IPS-18a (cell line): Measurements from ENCODE around the gene FRMD1.

Experiments
- H3K27ac ChIP-seq: one replicate; pipeline ENCODE4 v1.5.1; 2013; ENCODE audit warnings: low read length
- H3K27me3 ChIP-seq: one replicate; pipeline ENCODE4 v1.6.1; 2013; ENCODE audit warnings: mild to moderate bottlenecking, low read length; ENCODE audit not compliant: control insufficient read depth, insufficient read depth
- H3K36me3 ChIP-seq: one replicate; pipeline ENCODE4 v1.6.1; 2013; ENCODE audit warnings: low read depth, low read length; ENCODE audit not compliant: control insufficient read depth
- H3K4me1 ChIP-seq: one replicate; pipeline ENCODE4 v1.6.1; 2013; ENCODE audit warnings: low read depth, low read length; ENCODE audit not compliant: control insufficient read depth
- H3K4me3 ChIP-seq: one replicate; pipeline ENCODE4 v1.5.1; 2013; ENCODE audit warnings: low read length
- H3K9ac ChIP-seq: one replicate; pipeline ENCODE4 v1.6.1; 2013; ENCODE audit warnings: mild to moderate bottlenecking, low read length, moderate library complexity
- H3K9me3 ChIP-seq: one replicate; pipeline ENCODE4 v1.6.1; 2013; ENCODE audit warnings: low read depth, low read length; ENCODE audit not compliant: control insufficient read depth

Gene FRMD1

DNA sequence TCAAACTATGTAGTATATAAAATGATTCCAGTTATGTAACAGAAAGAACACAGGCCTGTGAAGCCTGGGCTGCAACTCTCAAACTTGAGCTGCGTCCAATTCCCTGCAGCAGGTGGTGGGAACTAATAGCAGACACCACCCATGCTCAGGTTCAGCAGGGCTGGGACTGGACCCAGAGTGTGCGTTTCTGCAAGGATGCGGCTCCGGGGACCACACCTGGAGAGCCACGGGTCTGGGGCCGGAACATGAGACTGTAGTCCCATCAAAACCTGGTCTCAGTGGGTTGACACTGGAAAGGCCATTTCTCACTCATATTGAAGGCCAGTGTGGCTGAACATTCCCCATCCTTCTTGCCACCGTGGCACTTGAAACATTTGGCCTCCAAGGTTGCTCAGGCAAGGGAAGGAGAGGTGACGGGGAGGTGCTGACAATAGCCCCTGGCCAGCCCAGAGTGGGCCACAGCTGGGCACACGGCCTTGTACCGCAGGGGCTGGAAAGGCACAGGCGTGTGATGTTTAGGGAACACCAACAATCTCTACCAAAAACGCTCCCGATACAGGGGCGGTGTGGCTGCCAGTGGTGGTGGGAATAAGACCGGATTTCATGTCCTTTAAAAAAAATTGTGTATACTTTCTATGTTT is 38.0 kb downstream of the FRMD1 start:
- Histone ChIP-seq H3K36me3 (no peaks in the 10 kb centered on the region), H3K4me1 (peaks cover 5% of the 10 kb centered on the region), H3K9me3 (peaks cover 27% of the 10 kb centered on the region), H3K9ac (no peak overlapping the region), H3K27ac (no peak overlapping the region), H3K27me3 (peaks cover 7% of the 10 kb centered on the region), H3K4me3 (no peak overlapping the region)

DNA sequence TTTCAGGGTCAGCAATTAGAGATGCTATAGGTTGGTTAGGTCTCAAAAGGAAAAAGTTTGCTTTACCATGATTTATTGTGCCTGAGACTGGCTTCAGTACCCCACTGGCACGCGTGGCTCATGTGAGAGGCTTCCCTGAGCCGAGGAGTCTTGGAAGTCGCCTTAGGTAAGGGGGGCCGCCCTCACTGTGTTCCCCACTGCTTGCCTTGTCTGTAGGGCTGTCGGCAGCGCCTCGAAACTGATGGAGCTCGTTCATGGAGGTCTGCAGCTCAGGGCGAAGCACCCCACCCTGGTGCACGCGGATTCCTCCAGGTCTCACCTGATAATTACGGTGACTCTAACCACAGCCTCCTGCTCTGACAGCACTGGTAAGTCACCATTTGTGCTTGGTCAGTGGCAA is 39.2 kb downstream of the FRMD1 start:
- Histone ChIP-seq H3K36me3 (no peaks in the 10 kb centered on the region), H3K4me3 (no peak overlapping the region), H3K9me3 (peaks cover 27% of the 10 kb centered on the region), H3K9ac (no peak overlapping the region), H3K27ac (no peak overlapping the region), H3K4me1 (peaks cover 11% of the 10 kb centered on the region), H3K27me3 (peaks cover 11% of the 10 kb centered on the region)

DNA sequence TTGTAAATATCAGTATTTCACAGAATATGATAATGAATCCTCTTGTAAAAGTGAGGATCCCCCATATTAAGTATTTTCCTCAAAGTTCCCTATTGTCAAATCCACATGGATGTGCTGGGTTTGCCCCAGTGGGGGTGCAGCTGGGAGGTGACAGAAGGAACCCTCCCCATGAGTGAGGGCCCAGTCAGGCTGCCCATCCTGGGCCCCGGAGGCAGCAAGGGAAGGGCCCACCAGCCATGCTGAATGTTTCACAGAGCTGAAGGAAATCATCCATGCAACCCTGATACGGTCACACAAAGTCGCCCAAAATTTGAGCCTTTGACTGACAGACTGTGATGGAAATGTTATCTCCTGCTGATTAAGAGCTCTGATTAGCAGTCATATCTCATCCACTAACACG is 39.7 kb downstream of the FRMD1 start:
- H3K27me3 ChIP-seq: peaks cover 11% of the 10 kb centered on the region
- no peak overlapping the region for H3K9ac ChIP-seq
- H3K27ac ChIP-seq: no peak overlapping the region
- no peaks in the 10 kb centered on the region for H3K36me3 ChIP-seq
- peaks cover 27% of the 10 kb centered on the region for H3K9me3 ChIP-seq
- peaks cover 11% of the 10 kb centered on the region for H3K4me1 ChIP-seq
- no peak overlapping the region for H3K4me3 ChIP-seq

DNA sequence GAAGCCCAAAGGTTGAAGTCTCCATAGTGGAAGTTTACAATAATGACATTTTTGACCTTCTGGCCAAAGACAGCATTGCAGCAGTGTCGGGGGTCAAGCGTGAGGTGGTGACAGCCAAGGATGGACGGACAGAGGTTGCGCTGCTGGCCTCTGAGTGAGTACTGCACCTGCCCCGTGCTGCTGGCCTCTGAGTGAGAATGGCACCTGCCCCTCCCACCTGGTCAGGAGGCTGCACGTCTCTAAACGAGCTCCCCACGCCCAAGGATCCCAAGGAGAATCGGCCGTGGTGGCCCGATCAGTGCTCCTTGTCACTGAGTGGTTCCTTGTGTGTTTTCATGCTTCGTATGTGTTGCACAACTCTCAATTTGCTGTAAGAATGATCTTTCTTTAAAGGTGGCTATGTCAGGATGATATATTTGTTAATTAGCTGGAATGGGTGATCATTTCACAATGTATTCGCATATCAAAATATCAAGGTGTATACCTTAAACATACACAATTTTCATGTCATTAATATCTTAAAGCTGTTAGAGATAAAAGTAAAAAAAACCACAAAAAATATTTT is 40.4 kb downstream of the FRMD1 start:
- no peak overlapping the region for H3K27ac ChIP-seq
- H3K9me3 ChIP-seq: peaks cover 27% of the 10 kb centered on the region
- H3K36me3 ChIP-seq: no peaks in the 10 kb centered on the region
- H3K4me3 ChIP-seq: no peak overlapping the region
- peaks cover 11% of the 10 kb centered on the region for H3K4me1 ChIP-seq
- H3K9ac ChIP-seq: no peak overlapping the region
- H3K27me3 ChIP-seq: peaks cover 18% of the 10 kb centered on the region

DNA sequence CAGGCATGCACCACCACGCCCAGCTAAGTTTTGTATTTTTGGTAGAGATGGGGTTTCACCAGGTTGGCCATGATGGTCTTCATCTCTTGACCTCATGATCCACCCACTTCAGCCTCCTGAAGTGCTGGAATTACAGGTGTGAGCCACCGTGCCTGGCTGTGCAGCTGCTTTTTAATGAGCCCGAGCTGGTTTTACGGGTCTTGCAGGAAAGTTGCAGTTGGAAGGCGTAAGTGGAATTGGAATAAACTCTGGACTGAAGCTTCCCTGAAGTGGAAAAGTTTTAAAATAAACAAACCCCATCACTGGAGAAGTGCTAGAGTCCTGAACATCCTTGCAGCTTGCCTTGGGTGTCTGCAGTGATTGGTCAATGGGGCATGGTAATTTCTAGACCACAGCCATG is 41.2 kb downstream of the FRMD1 start:
- H3K4me1 ChIP-seq: peaks cover 11% of the 10 kb centered on the region
- H3K36me3 ChIP-seq: no peaks in the 10 kb centered on the region
- no peak overlapping the region for H3K4me3 ChIP-seq
- H3K27me3 ChIP-seq: peaks cover 18% of the 10 kb centered on the region
- H3K9ac ChIP-seq: no peak overlapping the region
- no peak overlapping the region for H3K27ac ChIP-seq
- peaks cover 27% of the 10 kb centered on the region for H3K9me3 ChIP-seq

DNA sequence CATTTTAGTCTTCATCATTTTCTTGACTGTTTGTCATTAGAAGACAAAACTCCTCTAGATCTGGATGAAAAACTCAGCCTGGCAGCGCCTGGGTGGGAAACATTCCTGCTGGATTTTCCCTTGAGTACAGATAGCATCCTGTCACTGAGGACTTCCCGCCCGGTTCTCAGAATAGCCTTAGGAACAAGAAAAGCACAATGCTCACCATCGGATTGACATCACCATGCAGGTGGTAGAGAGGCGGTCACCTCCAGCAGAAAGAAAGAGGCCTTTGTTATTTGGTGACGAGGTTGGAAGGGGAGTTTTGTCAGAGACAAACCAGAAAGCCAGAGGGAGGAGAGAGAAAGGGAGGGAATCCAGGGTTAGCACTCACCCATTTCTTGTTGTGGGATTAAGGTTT is 41.8 kb downstream of the FRMD1 start:
- Histone ChIP-seq H3K27ac (no peak overlapping the region), H3K4me1 (peaks cover 16% of the 10 kb centered on the region), H3K4me3 (no peak overlapping the region)

DNA sequence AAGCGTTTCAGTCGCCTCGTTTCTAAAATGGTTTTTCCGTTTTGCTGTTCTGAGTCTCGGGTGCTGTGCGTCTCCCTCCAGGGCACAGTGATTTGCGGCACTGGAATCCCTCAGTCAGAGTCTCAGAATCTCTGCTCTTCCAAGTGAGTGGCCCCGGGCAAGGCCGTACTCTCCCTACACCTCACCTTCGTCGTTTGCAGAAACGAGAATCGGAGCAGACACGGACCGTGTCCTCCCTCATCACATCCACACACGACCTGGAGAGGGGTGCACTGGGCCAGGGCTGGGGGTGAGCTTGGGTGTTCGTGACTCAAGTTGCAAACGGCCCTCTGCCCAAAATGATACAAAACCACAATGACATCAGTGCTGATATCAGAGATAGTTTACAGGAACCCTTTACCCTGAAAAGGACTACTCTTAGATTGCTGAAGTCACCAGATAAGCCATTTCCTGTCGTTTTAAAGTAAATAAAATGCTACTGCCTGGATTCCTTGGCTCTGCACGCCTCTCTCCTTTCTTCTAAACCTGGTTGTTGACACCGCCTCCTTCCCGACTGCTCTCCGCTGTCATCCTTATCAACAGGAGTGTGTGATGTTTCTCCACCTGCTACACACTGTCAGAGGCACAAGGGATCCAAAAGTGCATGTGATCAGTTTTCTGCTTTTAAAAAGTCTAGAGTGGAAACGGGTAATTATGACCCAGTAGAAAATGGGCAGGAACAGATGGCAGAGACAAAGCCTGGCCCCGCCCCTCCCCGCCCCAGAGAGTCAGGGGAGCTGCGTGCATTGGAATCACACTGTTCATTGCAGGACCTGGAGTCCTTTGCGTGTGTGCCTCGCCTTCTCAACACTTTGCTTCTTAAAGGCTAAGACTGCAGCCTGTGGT is 43.1 kb downstream of the FRMD1 start:
- Histone ChIP-seq H3K4me1 (peaks cover 19% of the 10 kb centered on the region), H3K9ac (peak overlapping the region; percentile 16), H3K36me3 (no peaks in the 10 kb centered on the region), H3K9me3 (peaks cover 26% of the 10 kb centered on the region), H3K27me3 (peaks cover 18% of the 10 kb centered on the region), H3K27ac (no peak overlapping the region), H3K4me3 (peak overlapping the region; percentile 48)

More for the DNA sequence above, 41.8 kb downstream of the FRMD1 start:
- peaks cover 27% of the 10 kb centered on the region for H3K9me3 ChIP-seq
- H3K36me3 ChIP-seq: no peaks in the 10 kb centered on the region
- peaks cover 18% of the 10 kb centered on the region for H3K27me3 ChIP-seq
- no peak overlapping the region for H3K9ac ChIP-seq

DNA sequence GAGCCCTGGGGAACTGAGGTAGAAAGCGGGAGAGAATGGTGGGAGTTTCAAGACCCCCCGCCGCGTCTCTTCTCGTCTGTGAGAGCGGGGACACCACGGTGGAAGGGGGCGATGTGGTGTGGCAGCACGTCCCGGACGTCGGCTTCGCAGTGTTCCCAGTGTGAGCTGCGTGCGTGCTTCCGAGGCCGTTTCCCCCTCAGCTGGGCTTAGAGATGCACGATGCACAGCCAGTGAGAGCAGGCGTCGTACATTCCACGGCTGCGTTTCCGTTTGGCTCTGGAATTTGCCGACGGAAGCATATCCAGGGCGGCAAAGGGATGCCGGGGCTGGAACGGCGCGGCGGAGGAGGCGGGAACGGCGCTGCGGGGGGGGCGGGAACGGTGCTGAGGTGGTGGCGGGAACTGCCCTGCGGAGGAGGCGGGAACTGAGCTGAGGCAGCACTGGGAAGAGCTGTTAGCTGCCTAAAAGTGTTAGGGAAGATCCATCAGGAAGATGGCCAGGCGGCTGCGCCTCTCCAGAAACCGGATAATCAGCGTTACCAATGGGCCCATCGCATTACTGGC is 43.8 kb downstream of the FRMD1 start:
- peak overlapping the region; percentile 16 for H3K9ac ChIP-seq
- H3K4me3 ChIP-seq: peak overlapping the region; percentile 48
- no peak overlapping the region for H3K27ac ChIP-seq
- no peaks in the 10 kb centered on the region for H3K36me3 ChIP-seq
- peaks cover 18% of the 10 kb centered on the region for H3K27me3 ChIP-seq
- H3K4me1 ChIP-seq: peaks cover 24% of the 10 kb centered on the region
- peaks cover 20% of the 10 kb centered on the region for H3K9me3 ChIP-seq

DNA sequence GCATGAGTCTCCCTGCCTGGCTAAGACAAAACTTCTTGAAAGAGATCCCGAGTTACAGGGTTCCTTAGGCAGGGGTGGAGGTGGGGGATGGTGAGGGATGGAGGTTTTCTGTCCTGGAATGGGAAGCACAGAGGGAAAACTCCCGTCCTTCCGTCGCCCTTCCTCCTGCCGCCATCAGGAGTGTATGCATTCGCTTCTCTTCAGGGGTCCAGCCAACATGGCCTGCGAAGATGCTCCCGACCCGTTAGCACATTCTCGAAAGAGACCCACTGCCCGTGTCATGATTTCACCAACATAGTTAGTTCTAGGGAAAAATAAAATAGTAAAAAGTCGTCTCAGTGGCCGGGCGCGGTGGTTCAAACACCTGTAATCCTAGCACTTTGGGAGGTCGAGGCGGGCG is 44.5 kb downstream of the FRMD1 start:
- Histone ChIP-seq H3K27me3 (peaks cover 18% of the 10 kb centered on the region), H3K4me3 (no peak overlapping the region), H3K27ac (no peak overlapping the region)

DNA sequence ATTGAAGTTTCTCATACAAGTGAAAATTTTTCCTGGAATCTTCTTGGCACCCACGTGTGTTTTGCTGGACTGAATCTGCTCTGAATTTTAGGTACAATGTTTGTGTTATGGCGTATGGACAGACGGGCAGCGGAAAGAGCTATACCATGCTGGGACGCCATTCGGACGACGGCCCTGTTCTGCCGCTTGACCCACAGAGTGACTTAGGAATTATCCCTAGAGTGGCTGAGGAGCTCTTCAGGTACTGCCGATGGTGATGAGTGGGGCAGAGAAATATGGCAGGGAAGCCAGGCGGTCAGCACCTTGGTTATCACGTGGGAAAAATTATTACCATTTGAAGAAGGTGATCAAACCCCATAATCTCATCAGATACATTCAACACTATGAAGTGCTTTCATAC is 45.2 kb downstream of the FRMD1 start:
- Histone ChIP-seq H3K9me3 (peaks cover 7% of the 10 kb centered on the region), H3K4me3 (no peak overlapping the region), H3K9ac (no peak overlapping the region), H3K4me1 (peaks cover 24% of the 10 kb centered on the region), H3K36me3 (no peaks in the 10 kb centered on the region), H3K27me3 (peaks cover 18% of the 10 kb centered on the region), H3K27ac (no peak overlapping the region)

More for the DNA sequence above, 44.5 kb downstream of the FRMD1 start:
- no peak overlapping the region for H3K9ac ChIP-seq
- H3K9me3 ChIP-seq: peaks cover 14% of the 10 kb centered on the region
- H3K36me3 ChIP-seq: no peaks in the 10 kb centered on the region
- peaks cover 24% of the 10 kb centered on the region for H3K4me1 ChIP-seq

DNA sequence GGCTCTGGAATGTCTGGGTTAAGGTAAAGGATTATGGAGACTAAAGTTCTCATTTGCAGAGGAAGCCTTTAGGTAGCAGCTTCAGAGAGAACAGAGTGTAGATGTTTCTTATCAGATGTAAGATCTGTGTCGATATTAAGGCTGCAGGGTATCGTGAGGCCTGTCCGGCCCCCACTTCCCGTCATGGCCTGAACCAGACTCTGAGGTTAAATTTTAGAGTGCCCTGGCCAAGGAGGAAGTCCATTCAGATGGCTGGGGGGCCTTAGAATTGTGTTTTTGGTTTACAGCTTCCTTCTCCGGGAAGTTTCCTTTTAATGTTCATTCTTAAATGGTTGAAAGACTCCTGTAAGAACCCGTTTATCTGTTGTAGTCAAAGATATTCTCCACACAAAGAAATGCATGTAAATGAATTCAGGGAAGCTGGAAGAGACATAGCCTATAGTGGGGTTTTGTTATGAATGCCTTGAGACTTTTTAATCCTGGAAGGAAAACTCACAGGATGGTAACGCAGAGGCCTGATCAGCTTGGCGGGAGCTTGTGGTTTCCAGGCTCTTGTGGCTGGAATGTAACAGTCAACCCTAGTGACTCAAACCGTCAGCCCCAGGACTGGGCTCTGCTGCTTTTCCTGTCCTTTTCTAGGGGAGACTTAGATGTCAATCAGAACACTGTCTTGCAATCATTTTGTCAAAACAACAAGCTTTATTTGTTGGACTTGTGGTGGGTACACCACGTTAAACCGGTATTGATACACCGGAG is 46.8 kb downstream of the FRMD1 start:
- Histone ChIP-seq H3K27ac (no peak overlapping the region), H3K36me3 (no peaks in the 10 kb centered on the region), H3K27me3 (peaks cover 18% of the 10 kb centered on the region), H3K4me1 (peaks cover 24% of the 10 kb centered on the region), H3K4me3 (no peak overlapping the region), H3K9ac (no peak overlapping the region), H3K9me3 (no peaks in the 10 kb centered on the region)
